GM21447 (cell line): ENCODE data around the gene FHAD1.

Source experiments
- ATAC-seq: cut with Tn5 transposase; IDR thresholded peaks from one replicate; pipeline ENCODE4 v1.9.1; 2021; ENCODE audit not compliant: unreplicated experiment

The FHAD1 gene

DNA sequence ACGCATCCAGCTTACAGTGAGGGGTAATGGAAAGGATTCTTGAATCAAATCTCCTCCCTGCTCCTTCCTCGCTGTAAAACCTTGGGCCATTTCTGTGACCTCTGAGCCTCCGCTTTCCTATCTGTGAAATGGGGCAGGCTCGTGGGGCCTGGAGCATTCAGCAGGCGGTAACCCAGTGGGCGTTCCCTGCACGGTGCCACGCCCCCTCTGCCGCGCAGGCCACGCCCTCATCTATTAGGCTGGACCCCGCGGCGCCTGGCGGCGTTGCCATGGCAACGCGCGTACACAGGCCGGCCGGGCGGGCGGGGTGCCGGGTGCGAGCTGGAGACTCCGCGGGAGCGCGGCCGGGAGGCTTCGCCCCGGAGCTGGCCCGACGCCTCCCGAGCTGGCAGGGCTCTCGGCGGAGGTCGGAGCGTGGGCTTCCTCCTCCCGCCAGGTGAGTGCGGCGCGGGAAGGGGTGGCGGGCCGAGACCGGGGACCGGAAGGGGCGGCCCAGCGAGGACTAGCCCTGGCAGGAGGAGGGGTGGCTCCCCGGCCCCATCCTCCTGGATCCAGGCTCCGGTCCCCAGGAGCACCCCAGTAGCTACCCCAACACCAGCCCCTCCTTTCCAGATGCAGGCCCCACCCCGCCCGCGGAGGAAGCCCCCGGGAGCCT is at the start of gene FHAD1:
FHAD1 (plus strand) TSS at position 264 of the 655 bp plus-strand sequence. CDS start 4,562 bp downstream, outside the sequence.
- no peak for ATAC-seq

DNA sequence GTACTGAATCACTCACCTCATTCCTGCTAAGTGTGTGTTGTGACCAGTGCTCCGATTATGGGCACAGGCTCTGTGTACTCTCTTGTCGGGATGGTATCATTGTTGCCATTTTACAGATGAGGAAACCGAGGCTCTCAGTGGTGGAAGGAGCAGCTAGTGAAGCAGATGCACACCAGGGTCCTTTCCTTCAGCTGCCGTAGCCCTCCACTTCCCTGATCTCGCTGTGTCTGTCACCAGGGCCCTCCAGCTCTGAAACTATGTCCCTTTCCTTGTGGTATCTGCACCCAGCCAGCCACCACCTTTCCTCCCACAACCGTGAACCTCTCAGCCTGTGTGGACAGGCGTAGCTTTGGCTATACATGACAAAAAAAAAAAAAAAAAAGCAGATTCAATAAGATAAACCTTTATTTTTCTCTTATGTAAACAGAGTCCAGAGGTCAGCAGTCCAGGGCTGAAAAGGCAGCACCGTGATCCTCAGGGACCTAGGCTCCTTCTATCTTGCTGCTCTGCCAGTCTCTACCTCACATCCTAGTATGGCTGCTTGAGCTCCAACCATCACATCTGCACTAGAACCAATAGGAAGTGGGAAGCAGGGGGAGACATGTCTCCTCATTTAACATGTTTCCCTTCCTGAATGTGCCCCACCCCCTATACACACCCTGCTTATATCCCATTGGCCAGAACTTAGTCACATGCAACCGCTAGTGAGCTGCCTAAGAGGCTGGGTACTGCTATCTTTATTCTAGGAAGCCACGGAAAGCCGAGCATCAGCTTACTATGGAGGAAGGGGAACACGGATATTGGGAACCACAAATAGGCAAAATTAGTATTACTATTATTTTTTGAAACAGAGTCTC is 49.2 kb upstream of the FHAD1 start:
- ATAC-seq, result no peak

DNA sequence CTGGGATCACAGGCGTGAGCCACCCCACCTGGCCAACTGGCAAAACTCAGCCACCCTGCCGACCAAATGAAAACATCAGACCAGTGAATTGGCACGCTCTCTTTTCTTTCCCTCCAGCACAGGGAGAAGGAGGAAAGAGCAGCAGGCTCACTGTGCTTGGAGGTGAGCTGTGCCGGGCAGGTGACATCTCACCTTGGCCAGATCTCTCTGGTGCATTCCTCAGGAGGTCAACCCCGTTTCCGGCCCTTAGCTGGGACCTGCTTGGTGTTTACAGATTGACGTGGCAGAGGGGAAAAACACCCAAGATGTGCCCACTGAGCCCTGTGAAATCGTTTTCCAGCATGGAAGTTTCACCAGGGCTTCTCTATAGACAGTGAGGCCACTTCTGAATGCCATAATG is 48.3 kb upstream of the FHAD1 start:
- ATAC-seq, result no peak

DNA sequence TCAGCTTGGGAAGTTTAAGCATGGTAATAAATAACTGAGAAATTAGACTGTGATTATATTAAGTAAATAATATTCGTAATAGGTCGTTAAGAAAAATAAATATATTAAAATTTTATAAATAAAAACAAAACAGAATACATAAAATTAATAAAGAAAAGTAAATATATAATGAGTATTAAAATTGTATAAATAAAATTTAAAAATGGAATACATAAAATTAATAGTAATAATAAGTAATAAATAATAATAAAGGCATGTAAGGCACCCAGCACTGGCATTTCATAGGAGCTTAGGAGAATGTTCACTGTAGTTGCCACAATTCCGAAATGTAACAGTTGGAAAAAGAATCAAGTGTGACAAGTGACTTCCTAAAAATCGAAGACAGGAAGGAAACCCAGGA is 45.8 kb upstream of the FHAD1 start:
- ATAC-seq, result no peak

DNA sequence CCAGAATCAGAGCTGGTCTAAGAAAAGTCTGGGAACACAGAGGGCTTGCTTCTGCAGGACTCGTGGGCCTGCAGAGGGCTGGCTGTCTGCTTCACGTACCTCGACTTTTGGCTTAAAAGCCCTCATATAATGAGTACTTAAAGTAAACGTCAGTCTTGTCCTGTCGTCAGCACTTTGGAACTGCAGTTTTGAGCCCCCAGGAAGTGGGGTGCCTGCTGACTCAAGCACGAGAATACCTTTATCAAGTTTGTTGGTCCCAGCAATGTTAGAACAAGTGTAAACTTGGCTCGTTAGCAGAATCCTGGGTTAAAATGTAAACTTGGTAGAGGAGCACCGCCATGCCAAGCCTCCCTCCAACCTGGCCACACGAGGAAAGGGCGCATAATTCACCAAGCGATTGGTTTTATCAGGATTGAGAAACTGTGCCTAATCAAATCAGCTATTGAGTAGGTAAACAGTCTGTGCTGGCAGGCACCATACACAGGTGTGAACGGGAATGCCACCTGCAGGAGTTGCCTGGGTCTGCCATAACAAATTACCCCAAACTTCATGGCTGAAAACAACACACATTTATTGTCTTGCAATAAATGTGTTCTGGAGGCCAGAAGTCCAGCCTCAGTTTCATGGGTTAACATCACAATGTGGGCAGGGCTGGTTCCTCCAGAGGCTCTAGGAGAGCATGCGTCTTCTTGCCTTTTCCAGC is 45.0 kb upstream of the FHAD1 start:
- ATAC-seq, result no peak

DNA sequence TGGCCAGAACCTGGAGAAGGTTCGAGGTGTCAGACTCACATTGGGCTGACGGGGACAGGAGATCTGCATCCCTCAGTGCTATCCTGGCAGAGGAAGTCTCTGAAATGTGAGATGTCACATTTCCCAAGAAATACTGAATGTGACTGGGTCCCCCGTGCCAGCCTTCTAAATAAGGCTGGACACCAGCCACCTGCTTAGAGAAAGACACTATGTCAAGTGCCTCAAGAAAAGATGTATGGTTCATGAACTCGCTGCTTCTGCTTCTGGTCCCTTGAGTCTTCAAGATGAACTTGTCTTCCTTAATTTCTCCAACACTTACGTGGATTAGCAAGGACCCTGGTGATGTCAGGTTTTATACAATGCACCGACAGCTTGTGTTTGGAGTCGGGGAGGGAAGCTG is 42.1 kb upstream of the FHAD1 start:
- no peak for ATAC-seq

DNA sequence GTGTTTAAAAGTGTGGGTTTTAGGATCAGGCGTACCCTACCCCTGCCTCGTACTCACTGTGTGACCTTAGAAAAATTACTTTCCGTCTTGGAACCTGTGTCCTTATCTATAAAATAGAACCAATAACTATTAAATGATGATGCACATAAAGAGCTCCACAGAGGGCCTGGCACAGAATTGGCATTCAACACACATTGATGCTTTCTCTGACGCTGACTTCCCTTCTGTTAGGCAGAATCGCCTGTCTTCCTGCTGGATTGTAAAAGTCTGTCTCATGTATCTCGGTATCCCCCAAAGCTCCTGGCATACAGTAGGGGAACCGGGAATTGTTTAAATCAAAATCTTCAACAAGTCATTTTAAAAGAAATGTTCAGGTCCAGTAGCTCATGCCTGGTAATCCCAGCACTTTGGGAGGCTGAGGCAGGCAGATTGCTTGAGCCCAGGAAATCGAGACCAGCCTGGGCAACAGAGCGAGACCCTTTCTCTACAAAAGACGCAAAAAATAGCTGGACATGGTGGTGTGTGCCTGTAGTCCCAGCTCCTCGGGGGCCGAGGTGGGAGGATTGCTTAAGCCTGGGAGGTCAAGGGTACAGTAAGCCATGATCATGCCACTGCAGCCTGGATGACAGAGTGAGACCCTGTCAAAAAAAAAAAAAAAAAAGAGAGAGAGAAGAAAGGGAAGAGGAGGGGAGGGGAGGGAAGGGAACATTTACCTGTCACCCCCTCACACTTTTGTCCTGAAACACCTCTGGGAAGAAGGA is 41.3 kb upstream of the FHAD1 start:
- no peak for ATAC-seq

DNA sequence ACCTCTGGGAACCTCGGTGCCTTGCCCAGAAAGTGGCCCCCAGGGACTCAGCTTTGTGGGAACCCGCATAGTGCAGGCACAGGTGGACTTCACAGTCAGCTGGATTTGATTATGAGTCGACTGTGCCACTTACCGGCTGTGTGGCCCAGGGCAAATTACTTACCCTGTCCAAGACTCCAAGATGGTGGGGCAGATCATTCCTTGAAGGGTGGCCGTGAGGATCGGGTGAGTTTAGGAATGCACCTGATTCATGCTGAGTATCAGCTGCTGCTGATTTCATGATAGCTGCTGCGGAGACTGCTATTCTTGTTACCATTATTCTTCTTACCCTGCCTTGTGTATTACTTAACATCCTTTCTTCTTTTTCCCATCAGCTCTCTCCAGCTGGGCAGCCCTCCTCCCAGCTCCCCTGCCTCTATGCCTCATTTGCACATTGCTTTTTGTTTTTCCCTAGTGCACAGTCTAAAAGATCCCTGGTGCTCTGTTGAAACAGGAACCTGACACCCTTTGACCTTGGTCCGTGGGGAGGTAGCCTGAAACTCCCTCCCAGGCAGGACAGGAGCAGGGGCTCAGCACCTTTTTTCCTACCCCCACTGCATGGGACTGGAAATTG is 40.5 kb upstream of the FHAD1 start:
- ATAC-seq, result no peak

DNA sequence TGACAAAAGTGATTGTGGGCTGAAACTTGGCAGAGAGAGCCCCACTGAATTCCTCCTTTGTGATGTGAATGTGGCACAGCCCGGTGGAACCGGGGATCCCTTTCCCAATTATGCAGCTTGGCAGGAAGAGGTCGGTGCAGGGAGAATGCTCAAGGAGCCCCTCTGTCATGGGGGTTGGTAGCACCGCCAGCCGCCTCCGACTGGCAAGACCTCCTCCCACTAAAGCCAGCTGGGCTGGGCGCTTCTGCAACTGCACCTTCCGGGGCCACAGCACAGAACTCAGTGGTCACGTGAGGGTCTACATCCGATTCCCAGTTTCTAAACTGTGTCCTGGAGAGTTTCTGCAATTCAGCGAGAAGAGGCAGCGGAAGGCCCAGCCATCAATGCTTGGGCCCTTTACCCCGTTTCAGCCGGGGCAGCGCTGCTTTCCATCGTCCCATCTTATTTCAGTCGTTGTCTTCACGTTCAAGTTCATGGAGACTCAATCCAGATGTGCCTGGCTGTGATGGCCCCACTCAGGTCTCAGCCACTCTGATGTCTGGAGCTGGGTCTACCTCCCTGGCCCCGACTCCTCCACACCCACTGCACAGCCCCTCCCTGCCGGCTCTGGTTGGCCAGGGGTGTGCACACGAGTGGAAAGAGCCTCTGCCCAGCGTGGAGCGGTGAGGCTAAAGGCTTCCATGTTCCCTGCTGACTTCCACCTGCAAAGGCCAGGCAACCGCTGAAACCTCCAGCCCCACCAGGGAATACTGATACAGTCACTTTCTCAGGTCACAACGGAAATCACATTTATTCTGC is 39.8 kb upstream of the FHAD1 start:
- no peak for ATAC-seq

DNA sequence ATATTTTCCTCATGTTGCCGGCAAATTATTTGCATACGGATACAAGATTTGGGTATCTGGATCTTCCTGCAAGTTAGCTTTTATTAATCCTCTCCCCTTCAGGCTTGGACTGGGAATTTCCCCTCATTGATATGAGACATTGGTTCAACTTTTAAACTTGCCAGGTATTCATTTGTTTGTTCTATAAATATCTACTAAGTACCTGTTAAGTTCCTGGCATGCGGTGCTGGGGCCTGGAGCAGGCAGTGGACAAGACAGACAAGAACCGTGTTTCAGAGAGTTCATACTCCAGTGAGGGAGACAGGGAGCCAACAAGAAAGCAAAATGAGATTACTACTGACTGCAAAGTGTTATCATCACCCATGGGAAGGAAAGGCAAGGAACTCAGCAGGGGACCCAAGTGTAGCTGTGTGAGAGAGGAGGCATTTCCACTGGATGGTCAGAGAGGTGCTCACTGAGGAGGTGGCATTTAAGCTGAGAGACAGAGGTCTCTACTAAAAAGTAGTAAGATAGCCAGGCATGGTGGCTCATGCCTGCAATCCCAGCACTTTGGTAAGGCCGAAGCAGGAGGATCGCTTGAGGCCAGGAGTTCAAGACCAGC is 39.1 kb upstream of the FHAD1 start:
- ATAC-seq, result no peak

DNA sequence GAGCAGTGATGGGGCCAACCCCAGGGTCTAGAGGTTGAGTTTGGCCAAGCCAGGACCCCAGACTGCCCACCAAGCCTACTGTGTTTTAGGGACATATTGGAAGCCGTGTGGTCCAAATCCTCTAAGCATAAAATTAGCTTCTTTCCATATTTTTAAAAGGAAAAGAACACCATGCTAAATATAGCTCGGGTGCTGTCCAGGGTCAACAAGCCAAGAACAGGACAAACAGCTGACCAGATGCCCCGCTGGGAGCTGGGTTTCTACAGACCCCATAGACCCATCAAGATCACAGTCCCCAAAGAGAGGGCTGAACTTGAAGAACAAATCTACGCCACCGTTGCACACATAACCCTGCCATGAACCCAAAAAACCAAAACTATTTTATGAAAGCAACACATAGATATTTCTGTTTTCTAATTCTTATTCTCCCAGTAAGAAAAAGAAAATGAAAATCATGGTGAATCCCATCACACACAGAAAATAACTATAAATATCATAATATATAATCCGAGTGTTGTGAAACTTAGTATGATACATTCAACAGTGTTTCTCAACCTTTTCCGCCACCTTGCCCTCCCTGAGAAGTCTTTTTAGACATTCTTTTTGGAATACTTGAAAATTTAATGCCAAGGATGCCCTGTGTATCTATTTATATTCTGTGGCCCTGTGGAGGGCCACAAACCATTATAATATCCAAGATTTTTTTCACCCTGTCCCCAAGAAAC is 36.2 kb upstream of the FHAD1 start:
- no peak for ATAC-seq

DNA sequence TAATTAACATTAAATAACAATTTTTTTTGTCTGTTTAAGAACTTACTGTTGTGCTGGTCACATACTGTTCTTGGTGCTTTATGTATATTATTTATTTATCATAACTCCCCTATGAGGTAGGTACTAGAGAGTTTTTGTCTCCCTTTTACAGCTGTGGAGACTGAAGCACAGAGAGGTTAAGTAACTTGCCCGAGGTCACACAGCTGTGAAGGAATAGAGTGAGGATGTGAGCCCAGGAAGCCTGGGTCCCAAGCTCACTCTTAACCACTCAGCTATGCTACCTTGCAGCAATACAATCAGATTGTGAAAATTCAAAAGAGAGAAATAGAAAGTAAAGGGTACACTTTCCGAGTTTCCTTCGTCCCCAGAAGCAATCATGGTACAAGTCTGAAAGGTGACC is 35.6 kb upstream of the FHAD1 start:
- no peak for ATAC-seq

DNA sequence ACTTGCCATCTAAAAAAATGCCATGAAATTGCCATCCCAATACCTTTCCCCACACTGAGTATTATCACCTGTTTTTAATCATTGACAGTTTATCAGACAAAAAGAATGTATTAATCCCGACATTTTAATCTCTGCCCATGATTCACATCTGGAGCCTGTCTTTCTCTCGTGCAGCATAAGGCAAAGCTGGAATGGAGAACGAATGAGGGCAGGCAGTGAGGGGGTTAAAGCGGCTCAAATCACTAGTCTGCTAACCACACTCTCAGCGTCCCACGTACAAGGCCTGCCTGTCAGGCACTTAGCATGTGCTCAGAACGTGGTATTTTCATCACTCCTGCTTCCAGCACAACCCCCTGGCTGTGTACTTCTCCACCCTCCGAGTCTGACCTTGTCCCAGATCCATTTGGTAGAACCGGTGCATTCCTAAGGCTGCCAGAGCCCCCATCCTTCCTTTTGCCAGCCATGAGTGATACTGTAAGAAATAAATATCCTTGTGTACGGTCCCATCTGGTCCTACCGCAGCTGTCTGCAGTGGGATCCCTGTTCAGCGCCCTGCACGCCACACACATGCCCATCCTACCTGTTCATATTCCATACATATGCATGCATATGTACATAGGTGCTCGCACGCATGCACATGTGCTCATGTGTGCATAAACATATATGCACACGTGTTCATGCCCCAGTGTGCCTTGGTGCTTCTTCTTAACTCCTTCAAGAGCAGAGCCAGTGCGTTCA is 34.6 kb upstream of the FHAD1 start:
- ATAC-seq, result no peak

DNA sequence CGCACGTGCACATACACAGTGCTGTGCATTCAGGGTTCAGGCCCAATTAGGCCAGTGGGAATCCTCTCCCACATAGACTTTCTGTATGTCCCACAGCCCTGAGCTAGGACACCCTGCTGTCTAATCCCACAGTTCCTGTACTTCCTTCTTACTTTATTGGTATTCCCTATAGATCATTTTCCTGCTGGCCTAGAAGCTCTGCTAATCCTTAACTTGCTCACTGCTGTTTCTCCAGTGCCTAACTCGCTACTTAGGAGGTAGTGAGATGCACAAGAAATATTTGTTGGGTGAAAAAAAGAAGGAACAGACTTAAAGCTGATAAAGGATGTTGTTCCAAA is 34.1 kb upstream of the FHAD1 start:
- no peak for ATAC-seq

DNA sequence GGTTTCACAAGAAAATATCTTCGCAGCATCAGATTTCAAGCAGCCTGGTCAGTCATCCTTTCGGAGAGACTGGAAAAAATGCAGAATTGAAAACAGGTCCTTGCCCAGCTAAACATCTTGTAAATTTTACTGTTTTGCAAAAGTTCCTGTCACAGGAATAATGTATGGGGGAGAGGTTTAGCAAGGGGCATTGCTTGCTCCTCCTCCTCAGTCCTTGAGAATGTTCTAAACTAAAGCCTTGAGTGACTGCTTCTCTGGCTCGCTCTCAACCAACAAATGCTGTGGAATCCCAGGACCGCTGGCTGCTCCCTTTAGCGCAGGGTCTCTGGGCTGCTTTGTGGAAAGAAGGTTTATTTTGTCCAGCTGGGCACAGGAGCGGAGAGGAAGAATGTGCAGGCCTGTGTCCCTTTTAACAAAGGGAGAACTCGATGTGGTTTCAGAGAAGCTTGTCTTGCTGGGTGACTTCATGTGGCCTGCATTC is 33.6 kb upstream of the FHAD1 start:
- ATAC-seq, result no peak

DNA sequence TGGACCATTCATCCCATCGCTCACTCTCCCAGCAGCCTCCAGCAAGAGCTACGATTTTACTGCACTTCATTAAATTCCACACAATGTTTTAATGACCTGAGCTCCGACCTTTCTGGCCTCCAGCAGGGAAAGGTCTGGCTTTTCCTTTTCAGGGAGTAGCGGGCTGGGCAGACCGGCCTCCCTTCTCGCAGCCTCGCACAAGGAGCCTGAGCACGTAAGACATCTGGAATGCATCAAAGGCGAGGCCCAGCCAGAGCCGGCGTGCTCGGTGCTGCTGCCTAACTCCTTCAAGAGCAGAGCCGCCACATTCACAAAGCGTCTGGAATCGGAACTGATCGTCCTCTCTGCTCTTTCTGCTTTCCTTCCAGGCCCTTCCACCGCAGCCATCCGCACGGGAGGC is 32.5 kb upstream of the FHAD1 start:
- no peak for ATAC-seq

DNA sequence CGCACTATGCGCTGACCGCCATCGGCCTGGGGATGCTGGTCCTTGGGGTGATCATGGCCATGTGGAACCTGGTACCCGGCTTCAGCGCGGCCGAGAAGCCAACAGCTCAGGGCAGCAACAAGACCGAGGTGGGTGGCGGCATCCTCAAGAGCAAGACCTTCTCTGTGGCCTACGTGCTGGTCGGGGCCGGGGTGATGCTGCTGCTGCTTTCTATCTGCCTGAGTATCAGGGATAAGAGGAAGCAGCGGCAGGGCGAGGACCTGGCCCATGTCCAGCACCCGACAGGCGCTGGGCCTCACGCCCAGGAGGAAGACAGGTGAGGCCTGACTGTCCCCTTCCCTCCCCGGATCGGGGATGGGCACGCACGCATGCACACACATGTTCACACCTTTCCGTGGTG is 31.9 kb upstream of the FHAD1 start:
- ATAC-seq, result no peak

DNA sequence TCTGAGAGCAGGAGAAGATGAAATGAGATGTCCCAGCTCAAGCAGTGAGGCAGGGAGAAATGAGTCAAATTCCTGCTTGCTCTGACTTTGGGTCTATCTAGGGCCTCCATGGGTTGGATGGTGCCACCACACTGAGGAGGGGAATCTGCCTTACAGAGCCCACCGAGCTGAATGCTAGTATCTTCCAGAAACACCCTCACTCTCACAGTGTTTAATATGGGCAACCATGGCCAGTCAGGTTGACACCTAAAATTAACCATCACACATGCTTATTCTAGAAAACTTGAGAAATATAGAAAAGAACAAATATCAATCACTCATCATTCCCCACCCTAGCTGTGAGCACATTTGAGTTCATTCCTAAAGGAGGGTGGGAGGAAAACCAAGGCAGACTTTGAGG is 29.4 kb upstream of the FHAD1 start:
- no peak for ATAC-seq
